WTC11 (cell line): ENCODE data around the gene COA8. TPM values are rescaled to one million over a fixed set of nuclear protein-coding genes. Genes with fewer than 3 reads are reported as not detected.

ENCODE experiments used
- ATAC-seq: fragments of 200-7000 bp; cut with Tn5 transposase; 2 replicates; pipeline ENCODE4 v1.10.0; 2021; ENCODE audit warnings: mild to moderate bottlenecking, moderate library complexity
- CTCF ChIA-PET: fragments of 300-600 bp; sonication (Branson Sonifier 250); formaldehyde crosslinking; loops from one replicate; lab custom pipeline; 2021; ENCODE audit warnings: antibody characterized with exemption; lab: Charles Lee
- POLR2A ChIA-PET: fragments of 350-600 bp; sonication (Branson Sonifier 250); formaldehyde crosslinking; loops from one replicate; lab custom pipeline; 2021; ENCODE audit warnings: antibody characterized with exemption; lab: Charles Lee
- DNase-seq: peaks from one replicate; pipeline ENCODE4 v3.0.0; 2021; ENCODE audit warnings: low spot score
- H3K27ac Mint-ChIP-seq: 2 replicates; pipeline ENCODE4 v1.8.0; 2021; ENCODE audit warnings: mixed read lengths
- H3K27me3 Mint-ChIP-seq: 2 replicates; pipeline ENCODE4 v1.8.0; 2021; ENCODE audit warnings: low read depth, mild to moderate bottlenecking, moderate library complexity, mixed read lengths
- H3K36me3 Mint-ChIP-seq: 2 replicates; pipeline ENCODE4 v1.8.0; 2021; ENCODE audit warnings: mixed read lengths
- H3K4me1 Mint-ChIP-seq: 2 replicates; pipeline ENCODE4 v1.8.0; 2022; ENCODE audit warnings: mixed read lengths
- H3K4me3 Mint-ChIP-seq: 2 replicates; pipeline ENCODE4 v1.8.0; 2021; ENCODE audit warnings: mild to moderate bottlenecking, moderate library complexity, mixed read lengths
- H3K9me3 Mint-ChIP-seq: 2 replicates; pipeline ENCODE4 v1.8.0; 2021; ENCODE audit warnings: mixed read lengths
- ARID4B ChIP-seq: sonication (generic); formaldehyde crosslinking; IDR thresholded peaks from 2 replicates; pipeline ENCODE4 v1.8.0; 2023; ENCODE audit warnings: missing genetic modification reagents, mild to moderate bottlenecking, borderline replicate concordance
- ATF6 ChIP-seq: sonication (generic); formaldehyde crosslinking; IDR thresholded peaks from 2 replicates; pipeline ENCODE4 v1.8.1; 2023; ENCODE audit warnings: mild to moderate bottlenecking, missing genetic modification reagents
- CREB1 ChIP-seq: sonication (generic); formaldehyde crosslinking; IDR thresholded peaks from 2 replicates; pipeline ENCODE4 v1.8.0; 2023; ENCODE audit warnings: mild to moderate bottlenecking, missing genetic modification reagents
- FOXP1 ChIP-seq: sonication (generic); formaldehyde crosslinking; IDR thresholded peaks from 2 replicates; pipeline ENCODE4 v1.8.0; 2022; ENCODE audit warnings: missing genetic modification reagents, mild to moderate bottlenecking, moderate library complexity, borderline replicate concordance
- GABPB1 ChIP-seq: sonication (generic); formaldehyde crosslinking; IDR thresholded peaks from 2 replicates; pipeline ENCODE4 v1.8.1; 2023; ENCODE audit warnings: mild to moderate bottlenecking, missing genetic modification reagents
- GTF2I ChIP-seq: fragments of 250-450 bp; sonication (Bioruptor Pico); conservative IDR thresholded peaks from 2 replicates; pipeline ENCODE4 v1.4.0; 2021; ENCODE audit warnings: mild to moderate bottlenecking
- IRF2 ChIP-seq: sonication (generic); formaldehyde crosslinking; IDR thresholded peaks from 2 replicates; pipeline ENCODE4 v1.8.0; 2022; ENCODE audit warnings: low read depth, missing genetic modification reagents, borderline replicate concordance
- JUN ChIP-seq: sonication (generic); formaldehyde crosslinking; IDR thresholded peaks from 2 replicates; pipeline ENCODE4 v1.8.0; 2023; ENCODE audit warnings: mild to moderate bottlenecking, missing genetic modification reagents
- SP1 ChIP-seq: sonication (generic); formaldehyde crosslinking; conservative IDR thresholded peaks from 2 replicates; pipeline ENCODE4 v1.8.1; 2022; ENCODE audit warnings: missing genetic modification reagents
- TEAD4 ChIP-seq: sonication (generic); formaldehyde crosslinking; IDR thresholded peaks from 2 replicates; pipeline ENCODE4 v1.8.0; 2022; ENCODE audit warnings: mild to moderate bottlenecking, missing genetic modification reagents
- USF1 ChIP-seq: sonication (generic); formaldehyde crosslinking; IDR thresholded peaks from 2 replicates; pipeline ENCODE4 v1.8.0; 2022; ENCODE audit warnings: mild to moderate bottlenecking, missing genetic modification reagents
- ZBTB21 ChIP-seq: sonication (generic); formaldehyde crosslinking; IDR thresholded peaks from 2 replicates; pipeline ENCODE4 v1.8.1; 2023; ENCODE audit warnings: mild to moderate bottlenecking, missing genetic modification reagents, borderline replicate concordance
- ZBTB43 ChIP-seq: sonication (generic); formaldehyde crosslinking; IDR thresholded peaks from 2 replicates; pipeline ENCODE4 v1.8.1; 2023; ENCODE audit warnings: mild to moderate bottlenecking, missing genetic modification reagents
- ZNF281 ChIP-seq: sonication (generic); formaldehyde crosslinking; IDR thresholded peaks from 2 replicates; pipeline ENCODE4 v1.8.0; 2023; ENCODE audit warnings: mild to moderate bottlenecking, missing genetic modification reagents
- ZNF416 ChIP-seq: fragments of 250-450 bp; sonication (Bioruptor Pico); IDR thresholded peaks from 2 replicates; pipeline ENCODE4 v1.9.0; 2021; ENCODE audit warnings: mild to moderate bottlenecking, inconsistent platforms
- ZNF425 ChIP-seq: fragments of 250-450 bp; sonication (Bioruptor Pico); conservative IDR thresholded peaks from 2 replicates; pipeline ENCODE4 v1.9.0; 2021; ENCODE audit warnings: mild to moderate bottlenecking
- ZNF512 ChIP-seq: sonication (generic); formaldehyde crosslinking; IDR thresholded peaks from 2 replicates; pipeline ENCODE4 v1.8.1; 2022; ENCODE audit warnings: missing genetic modification reagents, borderline replicate concordance
- ZNF671 ChIP-seq: fragments of 250-450 bp; sonication (Bioruptor Pico); IDR thresholded peaks from 2 replicates; pipeline ENCODE4 v1.8.0; 2021; ENCODE audit warnings: mild to moderate bottlenecking
- total RNA-seq: library from RNA; stranded (reverse); gene quantifications from 3 replicates; pipeline ENCODE4 v1.2.3, GENCODE V29; 2021

COA8 gene
- total RNA-seq, 1 experiment from 2014 or later = 36.4 TPM

GRCh38 chr14:103556946-103557758 is 5.6 kb upstream of the COA8 start:
- peak overlapping the region; percentile 49; the same call in 1 of the 2 replicates for H3K27ac Mint-ChIP-seq
- TF ChIP-seq ZBTB43 (CRISPR knock-in tag) (no peak), ZNF281 (CRISPR knock-in tag) (no peak), FOXP1 (CRISPR knock-in tag) (no peak), ATF6 (CRISPR knock-in tag) (no peak), JUN (no peak), USF1 (CRISPR knock-in tag) (no peak), ZNF425 (no peak), ZNF671 (no peak), SP1 (CRISPR knock-in tag) (no peak), ZBTB21 (CRISPR knock-in tag) (no peak), IRF2 (CRISPR knock-in tag) (no peak), ZNF512 (CRISPR knock-in tag) (no peak), ARID4B (CRISPR knock-in tag) (no peak), GABPB1 (CRISPR knock-in tag) (no peak), TEAD4 (CRISPR knock-in tag) (no peak), ZNF416 (no peak), GTF2I (CRISPR knock-in tag) (no peak), CREB1 (CRISPR knock-in tag) (no peak)
- ATAC-seq (no peak), DNase-seq (no peak)
- POLR2A ChIA-PET = no interaction called here
- H3K9me3 Mint-ChIP-seq = no peaks in the 10 kb centered on the region
- no peak overlapping the region for H3K4me3 Mint-ChIP-seq
- H3K36me3 Mint-ChIP-seq = peaks cover 22% of the 10 kb centered on the region
- no peaks in the 10 kb centered on the region for H3K27me3 Mint-ChIP-seq
- peaks cover 16% of the 10 kb centered on the region for H3K4me1 Mint-ChIP-seq
- CTCF ChIA-PET = interaction anchor here (1.0 to 2.8 kb wide), 4 partner anchors 10 to 64 kb away, joined by 5 to 14 read pairs (median 10); no protein-coding TSS in a partner anchor
